ENCODE measurements around the gene SH2D3C. TPM values are rescaled to one million over a fixed set of nuclear protein-coding genes. Genes with fewer than 3 reads are reported as not detected.
"Not testable (repeated sequence)": the region's sequence is repeated elsewhere in the genome, so short reads cannot be mapped to it uniquely, and the experiment has no call there.

Gene SH2D3C
- total RNA-seq, 4 donors from 2014 or later = 1.4 to 22.3 (median 4.1) TPM

DNA sequence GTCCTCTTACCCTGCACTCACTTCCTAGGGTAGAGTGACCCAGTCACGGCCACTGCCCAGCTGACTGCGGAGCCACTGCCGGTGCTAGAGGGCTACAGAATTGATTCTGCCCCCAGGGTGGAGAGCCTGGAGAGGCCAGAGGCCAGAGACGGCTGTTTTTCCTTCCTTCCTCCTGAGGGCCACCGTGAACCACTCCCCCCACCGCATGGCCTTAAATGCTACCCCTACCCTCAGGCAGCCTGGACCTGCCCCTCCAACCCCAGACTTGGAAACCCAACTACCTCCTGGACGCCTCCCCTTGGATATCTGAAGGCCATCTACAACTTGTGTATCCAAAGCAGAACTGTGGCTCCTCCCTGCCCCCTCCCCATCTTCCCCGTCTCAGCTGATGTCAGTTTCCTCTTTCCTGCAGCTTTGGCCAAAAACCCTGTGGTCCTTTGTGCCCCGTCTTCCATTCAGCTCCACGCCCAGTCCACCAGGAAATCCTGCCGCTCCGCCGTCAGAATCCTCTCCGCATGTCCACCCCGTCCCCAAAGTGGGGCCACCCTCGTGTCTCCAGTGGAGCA is 16.3 kb downstream of the SH2D3C start:
- Histone ChIP-seq H3K4me1 (no peaks in the 10 kb centered on the region), H3K27me3 (no peaks in the 10 kb centered on the region), H3K36me3 (no peaks in the 10 kb centered on the region), H3K4me3 (no peak overlapping the region), H3K9me3 (no peaks in the 10 kb centered on the region), H3K27ac (peak overlapping the region in 2 of 4 donors; percentile 14 to 50)
- DNase-seq = no peak
- TF ChIP-seq POLR2A (IDR thresholded peaks at IDR 0.05) (no peak), CTCF (IDR thresholded peaks at IDR 0.05) (no peak)

- no peaks in the 10 kb centered on the region for H3K9me3 ChIP-seq
- H3K27ac ChIP-seq = peak overlapping the region in 2 of 4 donors; percentile 14 to 50
- DNase-seq = no peak
- no peak overlapping the region for H3K4me3 ChIP-seq
- H3K36me3 ChIP-seq = no peaks in the 10 kb centered on the region
- TF ChIP-seq POLR2A (IDR thresholded peaks at IDR 0.05) (no peak), CTCF (IDR thresholded peaks at IDR 0.05) (no peak)
- no peaks in the 10 kb centered on the region for H3K27me3 ChIP-seq
- H3K4me1 ChIP-seq = no peaks in the 10 kb centered on the region
Measured at GRCh38 chr9:127761491-127761956, 16.9 kb downstream of the SH2D3C start.

GRCh38 chr9:127761061-127761460 is 17.4 kb downstream of the SH2D3C start:
- TF ChIP-seq POLR2A (IDR thresholded peaks at IDR 0.05) = no peak
- Histone ChIP-seq H3K27ac (peak overlapping the region in 1 of 4 donors; percentile 14), H3K27me3 (peaks cover 0 to 2% of the 10 kb centered on the region in 2 donors), H3K36me3 (no peaks in the 10 kb centered on the region), H3K4me1 (no peaks in the 10 kb centered on the region), H3K9me3 (no peaks in the 10 kb centered on the region), H3K4me3 (no peak overlapping the region)
- DNase-seq = no peak

DNA sequence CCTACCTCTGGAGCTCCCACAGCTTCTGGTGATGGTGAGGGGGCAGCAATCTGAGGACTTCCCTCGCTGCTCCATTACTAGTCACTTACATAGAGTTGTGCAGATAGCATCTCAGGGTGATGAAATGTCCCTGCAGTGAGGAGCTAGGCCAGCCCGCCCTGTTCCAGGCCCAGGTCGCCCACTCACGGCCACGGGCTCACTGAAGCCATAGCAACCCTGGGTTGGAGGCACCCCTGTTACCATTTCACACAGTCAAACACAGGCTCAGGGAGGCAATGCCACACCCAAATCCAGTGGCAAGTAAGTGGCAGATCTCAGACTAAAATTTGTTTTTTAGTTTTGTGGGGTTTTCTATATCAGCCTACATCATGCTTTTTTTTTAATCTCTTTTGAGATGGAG is 19.6 kb downstream of the SH2D3C start:
- TF ChIP-seq CTCF (IDR thresholded peaks at IDR 0.05) = no peak
- H3K27me3 ChIP-seq = peaks cover 0 to 18% of the 10 kb centered on the region in 2 donors

DNA sequence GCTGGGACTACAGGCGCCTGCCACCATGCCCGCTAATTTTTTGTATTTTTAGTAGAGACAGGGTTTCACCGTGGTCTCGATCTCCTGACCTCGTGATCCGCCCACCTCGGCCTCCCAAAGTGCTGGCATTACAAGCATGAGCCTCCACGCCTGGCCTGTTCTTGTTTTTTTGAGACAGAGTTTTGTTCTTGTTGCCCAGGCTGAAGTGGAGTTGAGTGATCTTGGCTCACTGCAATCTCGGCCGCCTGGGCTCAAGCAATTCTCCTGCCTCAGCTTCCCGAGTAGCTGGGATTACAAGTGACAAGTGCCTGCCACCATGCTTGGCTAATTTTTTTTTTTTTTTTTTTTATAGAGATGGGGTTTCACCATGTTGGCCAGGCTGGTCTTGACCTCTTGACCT is 21.7 kb downstream of the SH2D3C start:
- H3K36me3 ChIP-seq, H3K4me3 ChIP-seq, DNase-seq, H3K9me3 ChIP-seq, H3K4me1 ChIP-seq, H3K27ac ChIP-seq: not testable (repeated sequence)
- peaks cover 0 to 18% of the 10 kb centered on the region in 2 donors for H3K27me3 ChIP-seq

More for the DNA sequence above, 19.6 kb downstream of the SH2D3C start:
- no peak overlapping the region for H3K4me3 ChIP-seq
- DNase-seq = no peak
- H3K36me3 ChIP-seq = no peaks in the 10 kb centered on the region
- no peaks in the 10 kb centered on the region for H3K9me3 ChIP-seq
- H3K4me1 ChIP-seq = peaks cover 0 to 5% (median 0%) of the 10 kb centered on the region in 4 donors
- no peak overlapping the region for H3K27ac ChIP-seq

DNA sequence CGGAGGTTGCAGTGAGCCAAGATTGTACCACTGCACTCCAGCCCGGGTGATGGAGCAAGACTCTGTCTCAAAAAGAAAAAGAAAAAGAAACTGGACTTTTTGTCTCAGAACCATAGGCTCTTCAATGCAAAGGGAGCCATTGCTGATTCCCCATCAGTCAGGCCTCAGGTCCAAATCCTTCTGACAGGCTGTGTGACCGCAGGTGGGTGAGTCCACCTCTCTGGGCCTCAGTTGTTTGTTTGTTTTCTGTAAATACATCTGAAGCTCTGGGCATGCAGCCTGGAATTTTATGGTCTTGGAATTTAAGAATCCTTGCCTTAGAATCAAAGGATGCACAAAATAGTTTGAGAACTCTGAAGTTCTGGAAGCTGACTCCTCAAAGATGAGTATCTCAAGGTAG is 22.2 kb downstream of the SH2D3C start:
- Histone ChIP-seq H3K36me3 (no peaks in the 10 kb centered on the region), H3K4me1 (peaks cover 0 to 5% (median 0%) of the 10 kb centered on the region in 4 donors), H3K9me3 (no peaks in the 10 kb centered on the region), H3K4me3 (no peak overlapping the region), H3K27me3 (peaks cover 0 to 18% of the 10 kb centered on the region in 2 donors), H3K27ac (no peak overlapping the region)
- no peak for DNase-seq
- TF ChIP-seq POLR2A (IDR thresholded peaks at IDR 0.05) = no peak
- no peak for TF ChIP-seq CTCF (IDR thresholded peaks at IDR 0.05)

Measured in Peyer's patch (tissue), 4 donors.